Glomerular endothelial cell (primary cell): ENCODE results near the gene RUNDC1. TPM values are rescaled to one million over a fixed set of nuclear protein-coding genes. Genes with fewer than 3 reads are reported as not detected.
A peak's percentile ranks its signal among the peaks of the same experiment; 100 is the strongest.
"Not testable (repeated sequence)": the region's sequence is repeated elsewhere in the genome, so short reads cannot be mapped to it uniquely, and the experiment has no call there.

Experiments used
- DNase-seq: peaks from one replicate; pipeline ENCODE4 v3.0.0-alpha.2; 2011; ENCODE audit warnings: low read depth, low spot score; ENCODE audit errors: extremely low read depth
- total RNA-seq: library from RNA; depleted of rRNA; stranded (reverse); fragments of >200 nt; gene quantifications from 2 replicates; pipeline ENCODE4 v1.2.3, GENCODE V29; 2015

The RUNDC1 gene
- total RNA-seq, result 8.3 and 13.5 TPM in 2 replicates

DNA sequence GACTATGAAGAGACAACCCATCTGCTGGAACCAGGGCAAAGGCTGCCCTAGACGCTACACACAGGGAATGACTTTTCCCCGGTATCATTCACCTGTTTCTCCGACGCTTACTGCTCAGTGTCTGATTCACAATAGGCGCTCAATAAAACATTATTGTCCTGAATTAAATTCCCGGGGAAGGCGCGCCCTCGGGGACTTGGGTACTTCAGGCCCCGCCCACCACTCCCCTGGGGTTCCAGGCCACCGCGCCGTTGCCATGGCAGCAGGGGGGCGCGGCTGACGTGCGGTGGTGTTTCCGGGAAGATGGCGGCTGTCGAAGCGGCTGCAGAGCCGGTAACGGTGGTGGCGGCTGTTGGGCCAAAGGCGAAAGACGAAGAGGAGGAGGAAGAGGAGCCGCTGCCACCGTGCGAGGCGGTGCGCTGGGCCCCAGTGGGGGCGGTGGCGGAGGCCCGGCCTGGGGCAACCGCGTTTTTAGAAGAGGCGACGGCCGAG is at the start of gene RUNDC1:
Gene RUNDC1, plus strand, starts transcription at position 292 of the 492 bp plus-strand sequence. Its CDS starts 12 bp downstream, at position 304.
- DNase-seq, result no peak

DNA sequence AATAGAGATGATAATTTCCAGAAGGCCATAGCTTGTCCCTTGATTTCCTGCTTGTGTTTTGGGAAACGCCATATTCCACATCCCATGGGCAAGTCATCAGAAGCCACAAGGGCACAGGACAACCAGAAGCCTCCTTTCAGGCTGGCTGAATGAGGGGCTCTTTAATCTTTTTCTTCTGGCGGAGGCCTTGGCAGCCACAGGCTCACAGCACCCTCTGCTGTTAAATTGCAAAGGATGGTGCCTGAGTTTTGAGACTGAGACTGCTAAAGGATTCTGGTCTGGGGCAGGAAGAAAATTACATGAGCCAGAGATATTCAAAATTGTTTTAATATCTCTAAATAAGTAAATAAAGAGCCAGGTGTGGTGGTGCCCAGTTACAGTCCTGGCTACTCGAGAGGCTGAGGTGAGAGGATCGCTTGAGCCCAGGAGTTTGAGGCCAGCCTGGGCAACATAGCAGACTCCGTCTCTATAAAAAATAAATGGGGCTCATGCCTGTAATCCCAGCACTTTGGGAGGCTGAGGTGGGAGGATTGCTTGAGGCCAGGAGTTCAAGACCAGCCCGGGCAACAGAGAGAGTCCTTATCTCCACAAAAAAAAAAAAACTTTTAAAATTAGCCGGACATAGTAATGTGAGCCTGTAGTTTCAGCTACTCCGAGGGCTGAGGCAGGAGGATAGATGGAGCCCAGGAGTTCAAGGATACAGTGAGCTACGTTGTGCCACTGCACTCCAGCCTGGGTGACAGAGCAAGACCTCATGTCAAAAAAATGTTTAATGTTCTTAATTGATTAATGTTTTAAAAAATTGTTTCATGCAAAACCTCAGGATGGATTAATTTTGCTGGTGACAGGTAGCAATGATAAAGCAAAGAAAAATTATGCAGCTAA is 42.4 kb upstream of the RUNDC1 start:
- DNase-seq, result no peak

DNA sequence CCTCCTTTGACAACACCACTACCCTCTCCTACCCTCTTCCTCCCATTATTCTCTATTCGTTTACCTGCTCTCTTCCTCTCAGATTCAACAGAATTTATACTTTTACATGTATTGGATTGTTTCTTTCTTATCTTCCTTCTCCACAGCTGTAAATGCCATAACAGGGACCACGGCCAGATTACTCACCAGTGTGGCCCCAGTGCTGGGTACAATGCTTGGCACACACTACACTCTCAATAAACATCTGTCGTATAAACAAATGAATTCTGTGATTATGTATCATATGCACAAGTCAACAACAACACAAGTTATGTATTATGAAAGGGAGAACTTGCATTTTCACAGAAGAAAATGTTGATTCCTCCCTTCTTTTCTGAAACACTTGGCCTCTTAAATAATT is 36.2 kb upstream of the RUNDC1 start:
- no peak for DNase-seq

DNA sequence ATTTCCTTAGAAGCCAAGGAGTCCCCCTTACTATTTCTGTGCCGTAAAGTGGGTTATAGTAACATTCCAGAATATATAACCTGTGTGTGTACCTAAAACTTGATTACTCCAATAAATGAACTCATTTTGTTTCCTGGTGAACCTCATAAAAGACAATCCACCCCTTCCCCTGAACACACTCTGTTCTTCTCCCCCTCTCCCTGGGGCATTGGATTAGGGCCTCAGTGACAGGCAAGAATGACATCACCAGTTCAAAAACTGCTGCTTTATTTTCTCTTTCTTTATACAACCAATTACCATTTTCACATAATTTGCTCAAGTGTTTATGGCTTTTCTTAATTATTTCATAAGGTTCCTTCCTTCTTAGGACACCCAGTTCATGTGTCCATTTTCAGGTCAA is 33.6 kb upstream of the RUNDC1 start:
- no peak for DNase-seq

DNA sequence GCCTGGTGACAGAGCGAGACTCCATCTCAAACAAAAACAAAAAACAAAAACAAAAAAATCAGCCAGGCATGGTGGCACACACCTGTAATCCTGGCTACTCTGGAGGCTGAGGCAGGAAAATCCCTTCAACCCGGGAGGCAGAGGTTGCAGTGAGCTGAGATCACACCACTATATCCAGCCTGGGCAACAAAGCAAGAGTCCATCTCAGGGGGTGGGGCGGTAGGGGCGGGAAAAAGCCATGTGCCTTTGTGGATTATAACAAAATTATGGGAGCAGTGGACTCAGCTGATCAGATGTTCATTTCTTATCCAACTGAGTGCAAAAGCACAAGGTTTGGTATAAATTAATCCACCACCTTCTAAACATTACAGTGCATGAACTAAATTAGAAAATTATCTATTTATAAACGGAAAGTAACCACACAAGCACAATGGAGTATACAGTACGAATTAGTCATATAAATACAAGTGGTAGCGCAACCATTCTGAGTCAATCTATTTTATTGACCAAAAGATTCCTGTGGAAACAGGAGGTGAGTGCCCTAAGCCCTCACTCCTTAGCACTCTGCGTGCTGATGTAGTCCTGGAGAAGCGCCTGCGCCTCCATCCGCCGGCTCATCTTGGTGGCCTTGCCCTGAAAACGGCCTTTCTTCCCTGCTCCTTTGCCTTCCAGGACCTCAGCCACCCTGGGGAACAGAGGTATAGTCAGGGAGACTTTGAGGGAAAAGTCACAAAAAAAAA is 30.2 kb upstream of the RUNDC1 start:
- no peak for DNase-seq

DNA sequence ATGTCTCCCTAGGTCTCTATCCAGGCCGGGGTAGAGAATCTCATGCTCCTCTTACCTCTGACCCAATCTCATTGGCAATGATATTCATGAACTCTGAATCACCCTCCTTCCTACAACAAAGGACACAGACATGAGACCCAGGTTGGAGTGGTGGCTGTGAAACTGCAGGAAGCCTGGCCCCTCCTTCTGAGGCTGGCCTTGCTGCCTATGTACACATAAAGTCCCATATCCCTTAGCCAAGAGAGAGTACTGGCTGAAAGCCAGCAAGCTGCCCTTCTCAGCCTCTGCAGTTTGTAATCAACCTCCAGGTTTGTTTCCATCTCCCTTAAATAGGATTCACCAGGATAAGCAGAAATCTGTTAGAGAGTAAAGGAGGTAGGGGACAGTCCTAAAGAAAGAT is 26.7 kb upstream of the RUNDC1 start:
- DNase-seq, result no peak

DNA sequence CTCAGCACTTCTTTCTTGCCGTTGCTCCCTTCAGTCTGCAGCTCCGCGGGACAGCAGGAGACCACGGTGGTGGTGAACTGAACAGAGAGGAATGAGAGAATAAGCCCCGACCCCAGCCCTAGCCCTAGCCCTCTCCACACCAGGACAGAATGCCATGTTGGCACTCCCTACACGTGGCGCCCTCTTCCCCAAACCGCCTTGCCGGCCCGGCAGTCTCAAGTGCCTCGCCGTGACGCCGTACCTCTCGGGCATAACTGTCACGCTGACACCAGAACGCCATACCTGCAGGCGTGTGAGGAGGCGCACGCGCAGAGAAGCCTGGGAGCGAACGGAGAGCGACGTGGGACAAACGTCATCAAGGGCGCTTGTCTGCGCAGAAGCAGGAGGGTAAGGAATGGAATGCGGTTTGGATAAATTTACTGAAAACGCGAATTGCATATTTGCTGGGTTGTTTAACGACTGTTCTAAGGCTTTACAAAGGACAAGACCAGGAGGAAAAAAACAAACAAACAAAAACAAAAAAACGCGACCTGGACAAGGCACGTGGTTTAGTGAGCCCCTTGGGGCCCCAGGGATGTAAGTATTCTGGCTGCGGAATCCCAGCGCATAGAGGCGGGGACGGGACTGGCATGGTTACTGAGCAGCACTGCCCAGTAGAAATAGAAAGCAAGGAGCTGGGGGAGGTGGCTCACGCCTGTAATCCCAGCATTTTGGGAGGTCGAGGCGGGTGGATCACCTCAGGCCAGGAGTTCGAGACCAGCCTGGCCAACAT is 16.0 kb upstream of the RUNDC1 start, which contains the start of gene AARSD1:
Gene AARSD1, minus strand, starts transcription at position 294 of the 772 bp plus-strand sequence. Its CDS starts 14 bp downstream, at position 280.
- peak; percentile 82 for DNase-seq

DNA sequence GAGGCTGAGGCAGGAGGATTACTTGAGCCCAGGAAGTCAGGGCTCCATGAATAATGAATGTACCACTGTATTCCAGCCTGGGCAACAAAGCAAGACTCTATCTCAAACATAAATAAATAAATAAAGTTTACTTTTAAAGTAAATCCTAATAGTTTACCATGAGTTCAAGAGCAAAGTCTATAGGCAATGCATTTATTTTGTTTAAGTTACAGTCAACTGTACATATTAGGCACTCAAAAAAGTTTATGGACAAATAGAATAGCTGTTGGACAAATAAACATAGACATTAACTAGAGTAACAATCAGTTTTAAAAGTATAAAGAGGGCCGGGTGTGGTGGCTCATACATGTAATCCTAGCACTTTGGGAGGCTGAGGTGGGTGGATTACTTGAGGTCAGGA is 12.4 kb upstream of the RUNDC1 start:
- no peak for DNase-seq

DNA sequence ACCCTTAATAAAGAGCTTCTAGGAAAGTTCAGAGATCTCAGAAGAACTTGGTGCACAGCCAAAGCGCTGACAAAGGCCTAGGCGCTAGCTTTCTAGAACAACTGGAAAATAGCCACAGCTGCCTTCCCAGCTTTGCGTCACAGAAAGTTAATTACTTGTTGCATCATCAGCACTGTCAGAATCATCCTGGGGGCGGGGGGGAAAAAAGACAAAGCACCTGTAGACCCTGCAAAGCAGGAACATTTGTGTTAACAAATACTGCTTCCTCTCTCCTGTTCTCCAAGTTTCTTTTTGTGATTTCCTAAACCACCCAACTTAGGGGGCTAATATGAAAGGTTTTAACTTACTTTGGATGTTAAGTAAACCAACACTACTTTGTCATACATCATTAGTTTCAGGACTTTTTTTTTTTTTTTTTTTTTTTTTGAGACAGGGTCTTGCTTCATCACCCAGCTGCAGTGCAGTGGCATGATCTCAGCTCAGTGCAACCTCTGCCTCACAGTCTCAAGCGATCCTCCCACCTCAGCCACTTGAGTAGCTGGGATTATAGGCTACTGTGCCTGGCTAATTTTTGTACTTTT is 11.3 kb upstream of the RUNDC1 start:
- no peak for DNase-seq

DNA sequence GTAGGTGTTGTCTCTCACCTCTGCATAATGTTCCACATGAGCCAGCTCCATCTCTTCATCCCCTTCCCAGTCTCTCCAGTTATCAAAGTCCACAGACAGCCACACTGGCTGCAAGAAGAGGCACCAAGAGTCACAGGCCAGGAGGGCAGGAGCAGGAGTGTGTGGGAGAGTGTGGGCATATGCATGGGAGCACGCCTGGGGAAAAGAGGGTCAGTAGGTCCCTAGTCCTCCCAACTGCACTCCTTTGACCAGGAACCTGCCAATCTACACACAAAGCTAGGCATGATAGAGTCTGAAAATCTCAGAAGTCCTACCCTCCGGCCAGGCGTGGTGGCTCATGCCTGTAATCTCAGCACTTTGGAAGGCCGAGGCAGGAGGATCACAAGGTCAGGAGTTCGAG is 8.8 kb upstream of the RUNDC1 start:
- DNase-seq, result no peak

DNA sequence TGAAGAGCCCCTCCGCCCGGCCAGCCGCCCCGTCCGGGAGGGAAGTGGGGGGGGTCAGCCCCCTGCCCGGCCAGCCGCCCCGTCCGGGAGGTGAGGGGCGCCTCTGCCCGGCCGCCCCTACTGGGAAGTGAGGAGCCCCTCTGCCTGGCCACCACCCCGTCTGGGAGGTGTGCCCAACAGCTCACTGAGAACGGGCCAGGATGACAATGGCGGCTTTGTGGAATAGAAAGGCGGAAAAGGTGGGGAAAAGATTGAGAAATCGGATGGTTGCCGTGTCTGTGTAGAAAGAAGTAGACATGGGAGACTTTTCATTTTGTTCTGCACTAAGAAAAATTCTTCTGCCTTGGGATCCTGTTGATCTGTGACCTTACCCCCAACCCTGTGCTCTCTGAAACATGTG is 7.0 kb upstream of the RUNDC1 start:
- DNase-seq, result not testable (repeated sequence)

DNA sequence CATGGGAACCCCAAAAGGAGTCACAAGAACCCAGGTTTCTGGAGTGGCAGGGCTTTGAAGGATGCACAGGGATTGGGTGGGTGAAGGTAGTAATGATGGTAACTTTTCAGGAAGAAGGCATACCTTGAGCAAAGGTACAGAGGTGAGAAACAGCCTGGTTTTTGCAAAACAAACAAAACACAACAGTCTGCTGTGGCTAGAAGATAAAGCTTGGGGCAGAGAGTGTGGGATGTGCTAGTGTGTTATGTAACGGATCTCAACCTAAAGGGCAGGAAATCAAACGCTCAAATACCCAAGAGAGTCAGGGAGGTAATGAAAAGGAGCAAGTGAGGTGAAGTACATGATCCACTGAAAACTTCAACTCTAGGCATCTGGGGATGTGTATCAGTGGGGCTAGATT is 5.1 kb upstream of the RUNDC1 start:
- DNase-seq, result no peak

DNA sequence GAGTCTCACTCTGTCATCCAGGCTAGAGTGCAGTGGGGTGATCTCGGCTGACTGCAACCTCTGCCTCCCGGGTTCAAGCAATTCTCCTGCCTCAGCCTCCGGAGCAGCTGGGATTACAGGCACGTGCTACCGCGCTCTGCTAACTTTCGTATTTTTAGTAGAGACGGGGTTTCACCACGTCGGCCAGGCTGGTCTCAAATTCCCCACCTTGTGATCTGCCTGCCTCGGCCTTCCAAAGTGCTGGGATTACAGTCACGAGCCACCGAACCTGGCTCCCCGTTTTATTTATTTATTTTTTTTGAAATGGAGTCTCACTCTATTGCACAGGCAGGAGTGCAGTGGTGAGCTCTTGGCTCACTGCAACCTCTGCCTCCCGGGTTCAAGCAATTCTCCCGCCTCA is 4.7 kb upstream of the RUNDC1 start:
- not testable (repeated sequence) for DNase-seq

DNA sequence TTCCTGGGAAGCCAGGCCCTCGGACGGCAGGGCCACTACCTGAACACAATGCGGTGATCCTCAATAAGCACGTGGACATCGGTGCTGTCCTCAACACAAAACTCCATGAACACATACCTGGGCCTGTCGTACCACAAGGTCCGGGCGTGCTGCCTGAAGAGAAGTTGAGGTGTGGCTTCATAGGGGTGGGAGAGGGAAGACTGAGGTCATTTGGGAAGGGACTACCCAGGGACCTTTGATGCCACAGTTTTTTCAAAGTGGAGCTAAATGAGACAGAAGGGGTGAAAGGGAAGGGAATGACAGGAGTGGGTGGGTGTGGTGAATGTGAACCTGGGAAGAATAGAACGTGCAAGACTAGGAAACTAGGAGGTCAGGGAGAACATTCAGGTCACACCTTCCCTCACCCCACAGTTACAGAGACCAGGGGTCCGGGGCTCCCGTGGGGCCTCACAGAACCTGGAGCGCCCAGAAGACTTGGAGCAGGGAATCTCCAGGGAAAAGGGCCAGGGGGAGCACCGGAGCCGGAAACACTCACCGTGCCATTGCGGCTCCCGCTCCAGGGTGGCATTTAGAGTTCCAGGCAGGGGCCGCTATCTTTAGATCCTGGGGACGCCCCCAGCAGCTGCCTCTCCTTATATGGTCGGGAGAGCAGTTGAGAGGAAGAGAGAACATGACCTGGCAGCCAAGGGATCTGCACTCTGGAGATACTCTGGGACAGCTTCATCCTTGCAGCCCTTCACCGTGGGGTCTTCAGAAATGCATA is 673 bp upstream of the RUNDC1 start, which contains the start of gene PTGES3L:
Gene PTGES3L, minus strand, starts transcription at position 570 of the 763 bp plus-strand sequence. Its CDS starts 27 bp downstream, at position 543.
- no peak for DNase-seq

DNA sequence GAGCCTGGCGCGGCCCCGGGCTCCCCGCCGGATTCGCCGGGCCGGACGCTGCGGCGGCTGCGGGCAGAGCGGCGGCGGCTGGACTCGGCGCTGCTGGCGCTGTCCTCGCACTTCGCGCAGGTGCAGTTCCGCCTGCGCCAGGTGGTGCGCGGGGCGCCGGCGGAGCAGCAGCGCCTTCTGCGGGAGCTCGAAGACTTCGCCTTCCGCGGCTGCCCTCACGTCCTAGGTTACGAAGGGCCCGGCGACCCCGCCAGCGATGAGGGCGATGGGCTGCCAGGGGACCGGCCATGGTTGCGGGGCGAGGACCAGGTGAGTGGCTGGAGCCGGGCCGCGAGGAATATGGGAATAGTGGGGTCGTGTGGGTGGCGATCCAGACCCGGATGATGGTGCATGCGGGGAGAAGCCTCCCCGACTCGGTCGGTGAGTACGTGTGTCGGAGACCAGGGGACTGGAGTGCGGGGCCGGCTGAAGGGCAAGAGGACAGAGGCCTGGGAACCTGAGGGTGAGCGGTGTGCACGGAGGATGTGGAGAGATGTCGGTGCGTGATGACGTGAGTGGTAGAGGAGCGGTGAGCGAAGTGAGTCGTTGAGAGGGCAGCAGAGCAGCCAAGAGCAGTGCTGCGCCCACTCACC is 517 bp downstream of the RUNDC1 start:
- no peak for DNase-seq

DNA sequence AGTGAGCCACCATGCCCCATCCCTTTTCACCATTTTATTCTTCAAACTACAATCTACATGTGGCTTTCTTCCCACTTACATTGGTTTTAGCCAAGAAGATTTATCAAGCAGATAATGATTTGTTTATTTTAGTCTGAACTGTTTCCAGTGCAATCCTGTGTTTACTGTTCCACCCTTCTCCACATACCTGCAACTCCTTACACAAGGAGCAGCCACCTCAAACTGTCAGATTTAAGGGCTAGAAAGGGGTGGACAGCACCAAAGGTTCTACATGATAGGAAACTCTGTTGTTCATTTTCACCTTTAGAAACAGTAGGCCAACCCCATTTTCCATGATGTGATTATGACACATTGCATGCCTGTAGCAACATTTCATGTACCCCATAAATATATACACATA is 1.9 kb downstream of the RUNDC1 start:
- no peak for DNase-seq

DNA sequence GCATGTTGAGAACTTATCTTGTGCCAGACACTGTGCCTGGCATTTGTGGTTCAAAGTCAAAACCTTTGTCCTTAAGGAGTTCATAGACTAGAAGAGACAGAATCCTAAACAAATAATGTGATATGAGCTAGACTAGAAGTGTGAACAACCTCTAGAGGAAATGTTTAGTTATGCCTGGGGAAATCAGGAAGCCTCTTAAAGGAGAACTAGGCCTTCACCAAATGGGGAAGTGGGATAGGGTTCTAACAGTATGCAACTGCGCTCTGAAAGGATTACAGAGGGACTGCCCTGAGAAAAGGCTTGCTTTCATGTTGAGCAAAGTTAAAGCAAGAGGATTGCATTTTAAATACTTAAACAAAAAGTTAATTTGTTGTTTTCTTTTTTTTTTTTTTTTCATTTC is 4.9 kb downstream of the RUNDC1 start:
- DNase-seq, result no peak

DNA sequence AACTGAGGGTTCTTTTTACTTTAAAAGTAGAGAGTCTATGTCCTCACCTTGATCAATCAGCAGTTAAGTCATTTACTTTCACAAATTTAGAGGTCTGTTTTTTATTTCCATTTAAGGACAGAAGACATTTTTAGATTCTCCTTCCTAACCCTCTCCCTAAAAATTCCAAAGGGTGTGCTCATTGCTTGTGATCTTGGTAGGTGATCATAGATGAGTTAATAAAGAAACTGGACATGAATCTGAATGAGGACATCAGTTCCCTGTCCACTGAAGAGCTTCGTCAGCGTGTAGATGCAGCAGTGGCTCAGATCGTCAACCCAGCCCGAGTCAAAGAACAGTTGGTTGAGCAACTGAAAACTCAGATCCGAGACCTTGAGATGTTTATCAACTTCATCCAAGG is 8.8 kb downstream of the RUNDC1 start:
- no peak for DNase-seq
